ENCODE data around the gene CFAP61.
"Not testable (repeated sequence)": the region's sequence is repeated elsewhere in the genome, so short reads cannot be mapped to it uniquely, and the experiment has no call there.

The CFAP61 gene

DNA sequence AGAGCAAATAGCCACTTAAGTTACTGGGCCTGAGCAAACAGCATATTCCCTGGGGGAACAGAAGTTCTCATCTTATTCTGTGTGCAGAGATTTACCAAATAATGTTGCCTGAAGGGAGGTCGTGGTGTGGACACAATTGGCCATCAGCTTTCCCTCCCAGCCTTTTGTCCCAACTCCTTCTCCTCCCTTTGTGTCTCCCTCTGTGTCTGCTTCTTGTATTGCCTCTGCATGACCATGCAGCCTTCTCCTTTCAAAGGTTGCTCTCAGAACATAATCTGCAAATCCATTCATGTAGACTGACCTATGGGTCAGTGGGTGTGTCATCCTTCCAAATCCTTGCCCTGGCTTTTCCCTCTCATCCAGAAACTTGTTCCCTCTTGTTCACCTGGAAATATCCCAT lies 165.3 kb downstream of the CFAP61 start:
- intact Hi-C loops (cut with DNase I) = no loop called here
- no peak for DNase-seq

DNA sequence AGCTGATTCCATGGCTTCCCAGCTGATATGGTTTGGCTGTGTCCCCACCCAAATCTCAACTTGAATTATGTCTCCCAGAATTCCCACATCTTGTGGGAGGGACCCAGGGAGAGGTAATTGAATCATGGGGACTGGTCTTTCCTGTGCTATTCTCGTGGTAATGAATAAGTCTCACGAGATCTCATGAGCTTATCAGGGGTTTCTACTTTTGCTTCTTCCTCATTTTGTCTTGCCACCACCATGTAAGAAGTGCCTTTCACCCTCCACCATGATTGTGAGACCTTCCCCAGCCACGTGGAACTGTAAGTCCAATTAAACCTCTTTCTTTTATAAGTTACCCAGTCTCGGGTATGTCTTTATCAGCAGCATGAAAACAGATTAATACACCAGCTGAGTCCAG lies 165.8 kb downstream of the CFAP61 start:
- intact Hi-C loops (cut with DNase I); DNase-seq: not testable (repeated sequence)

DNA sequence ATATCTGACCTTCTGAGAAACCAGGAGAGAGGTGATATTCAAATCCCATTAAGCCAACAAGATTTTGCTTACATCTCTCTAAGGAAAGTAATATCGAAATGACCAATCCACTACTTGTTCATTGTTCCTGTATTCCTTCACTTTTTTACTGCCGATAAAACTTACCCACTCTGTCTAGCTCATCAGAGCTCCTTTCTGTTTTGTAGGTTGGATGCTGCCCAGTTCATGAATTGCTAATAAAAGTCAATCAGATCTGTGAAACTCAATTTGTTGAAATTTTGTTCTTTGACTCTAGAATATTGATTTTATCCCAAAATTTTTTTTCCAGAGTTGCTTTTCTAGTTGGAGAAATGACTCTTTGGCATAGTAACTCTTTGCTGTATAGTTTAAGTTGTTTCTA lies 166.7 kb downstream of the CFAP61 start:
- no peak for DNase-seq
- intact Hi-C loops (cut with DNase I) = no loop called here

DNA sequence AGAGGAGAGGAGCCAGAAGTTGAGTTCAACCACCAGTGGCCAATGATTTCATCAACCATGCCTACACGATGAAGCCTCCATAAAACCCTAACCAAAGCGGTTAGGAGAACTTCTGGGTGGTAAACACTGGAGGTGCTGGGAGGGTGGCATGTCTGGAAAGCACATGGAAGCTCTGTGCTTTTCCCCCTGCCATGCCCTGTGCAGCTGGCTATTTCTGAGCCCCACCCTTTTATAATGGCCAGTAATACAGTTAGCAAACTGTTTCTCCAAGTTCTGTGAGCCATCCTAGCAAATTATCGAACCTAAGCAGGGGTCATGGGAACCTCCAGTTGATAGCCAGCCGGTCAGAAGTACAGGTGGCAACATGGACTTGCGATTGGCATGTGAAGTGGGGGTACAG lies 167.8 kb downstream of the CFAP61 start:
- no peak for DNase-seq
- intact Hi-C loops (cut with DNase I) = no loop called here

DNA sequence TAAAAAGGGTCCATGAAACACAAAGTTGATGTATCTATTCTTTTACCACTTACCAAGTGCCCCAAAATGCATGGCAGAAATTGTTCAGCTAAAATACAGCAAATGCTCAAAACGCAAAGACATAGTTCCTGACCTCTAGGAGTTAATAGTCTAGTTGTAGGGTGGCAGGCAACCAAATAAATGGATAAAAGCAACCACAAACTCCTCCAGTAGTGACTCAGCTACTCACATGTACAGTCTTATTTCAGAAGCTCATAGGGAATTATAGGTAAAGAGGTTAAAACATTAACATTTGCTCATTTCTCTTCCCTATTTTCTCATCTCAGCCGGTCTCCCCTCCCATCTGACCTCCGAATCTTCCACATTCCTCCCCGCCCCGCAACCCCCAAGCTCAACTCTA lies 171.6 kb downstream of the CFAP61 start:
- no peak for DNase-seq
- intact Hi-C loops (cut with DNase I) = no loop called here

DNA sequence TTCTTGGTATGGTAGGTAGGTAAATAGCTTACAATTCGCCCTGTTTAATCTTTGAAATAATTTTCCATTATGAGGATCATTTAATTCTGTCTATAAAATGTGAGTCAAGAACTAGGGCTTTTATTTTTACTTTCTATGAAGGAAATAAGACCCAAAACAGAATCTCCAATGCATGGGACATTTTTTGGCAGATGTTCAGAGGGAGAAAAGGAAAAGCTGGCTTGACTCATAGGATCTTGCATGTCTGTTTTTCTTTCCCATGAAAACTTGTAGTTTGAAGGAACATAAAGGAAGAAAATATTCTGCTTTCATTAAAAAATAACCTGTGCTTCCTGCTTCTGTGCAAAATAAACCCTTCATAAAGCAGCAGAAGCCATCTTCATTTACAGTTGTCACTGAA lies 172.5 kb downstream of the CFAP61 start:
- no peak for DNase-seq
- intact Hi-C loops (cut with DNase I) = no loop called here

DNA sequence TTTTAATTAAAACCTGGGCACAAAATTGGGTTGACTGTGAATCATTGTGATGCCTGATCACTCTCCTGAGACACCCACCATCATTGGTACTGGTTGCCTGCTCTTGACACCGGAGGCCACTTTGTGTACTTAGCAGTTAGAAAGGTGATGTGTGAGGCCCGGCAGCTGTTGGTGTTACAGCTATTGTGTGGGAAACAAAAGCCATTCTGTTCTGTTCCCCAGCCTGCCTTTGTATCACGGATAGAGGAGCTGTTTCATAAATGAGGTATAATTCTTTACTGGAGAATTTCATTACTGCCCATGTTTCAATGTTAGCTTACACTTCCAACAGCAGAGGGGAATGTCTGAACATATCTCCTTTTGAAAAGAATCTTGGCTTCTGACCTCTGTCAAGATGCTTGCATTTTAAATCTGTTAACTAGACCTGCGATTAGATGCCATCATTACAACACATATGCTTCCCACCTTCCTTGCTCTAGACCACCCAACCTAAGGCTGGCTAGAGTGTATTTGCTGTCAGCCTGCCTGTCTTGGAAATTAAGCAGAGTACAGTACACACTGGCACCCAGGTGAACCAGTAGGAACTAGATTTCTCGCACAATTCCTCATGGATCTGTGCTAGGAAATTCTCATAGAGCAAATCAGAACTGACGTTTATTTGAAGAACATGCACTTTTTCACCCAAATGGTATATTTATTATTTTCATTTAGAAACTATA lies 173.2 kb downstream of the CFAP61 start:
- intact Hi-C loops (cut with DNase I) = no loop called here
- no peak for DNase-seq

DNA sequence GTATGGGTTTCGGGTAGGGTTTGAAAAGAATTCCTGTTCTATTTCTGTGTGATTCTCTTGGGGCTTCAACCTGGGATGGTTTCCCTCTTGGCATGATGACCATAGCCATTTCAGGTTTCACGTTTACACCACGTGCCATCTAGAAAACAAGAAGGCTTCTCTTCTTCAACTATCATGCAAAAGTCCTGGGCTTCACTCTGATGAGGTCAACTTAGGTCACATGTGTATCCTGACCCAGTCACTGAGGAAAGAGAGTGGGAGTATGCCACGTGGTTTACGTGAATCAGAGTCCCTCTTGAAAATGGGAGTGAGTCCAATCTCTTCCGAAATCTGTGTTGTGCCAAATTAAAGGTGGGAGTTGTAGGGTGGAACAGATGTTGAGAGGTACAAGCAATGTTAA lies 174.2 kb downstream of the CFAP61 start:
- intact Hi-C loops (cut with DNase I) = no loop called here
- no peak for DNase-seq

DNA sequence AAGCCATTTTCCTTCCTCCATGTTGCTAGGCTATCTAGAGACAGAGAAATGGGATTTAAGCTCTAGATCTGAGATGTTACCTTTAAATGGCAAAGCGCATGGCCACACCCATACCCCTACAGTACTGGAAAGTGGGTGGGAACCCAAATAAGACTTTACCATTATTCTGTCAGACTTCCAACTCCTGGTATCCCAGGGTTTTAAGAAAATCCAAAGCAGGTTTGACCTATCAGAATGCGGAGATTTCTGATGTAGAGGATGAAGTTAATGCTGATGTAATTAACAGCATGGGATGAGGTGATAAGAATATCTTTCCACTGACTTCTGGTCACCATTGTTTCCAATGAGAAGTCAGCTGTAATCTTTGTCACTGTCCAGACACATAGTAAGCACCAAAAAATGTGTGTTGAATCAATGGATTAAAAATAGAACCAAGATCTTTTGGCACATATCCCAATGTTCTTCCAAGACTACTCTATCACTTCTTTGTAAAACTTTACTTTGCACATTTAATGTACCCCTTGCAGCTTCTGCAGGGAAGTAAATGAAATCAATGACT lies 174.8 kb downstream of the CFAP61 start:
- DNase-seq = no peak
- intact Hi-C loops (cut with DNase I) = no loop called here

DNA sequence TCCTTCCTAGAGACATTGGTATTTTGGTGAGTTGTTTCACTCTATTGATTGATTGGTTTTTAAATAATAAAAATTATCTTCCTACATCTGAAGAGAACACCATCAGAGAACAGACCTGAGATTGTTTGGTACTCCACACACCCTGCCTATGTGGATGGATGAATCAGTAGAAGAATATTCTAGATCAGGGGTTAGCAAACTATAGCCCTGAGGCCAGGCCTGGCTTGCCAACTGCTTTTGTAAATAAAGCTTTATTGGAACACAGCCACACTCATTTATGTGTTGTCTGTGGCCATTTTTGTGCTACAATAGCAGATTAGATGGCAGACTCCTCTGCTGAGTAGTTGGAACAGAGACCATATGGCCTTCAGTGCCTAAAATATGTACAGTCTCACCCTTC lies 176.0 kb downstream of the CFAP61 start:
- no peak for DNase-seq
- intact Hi-C loops (cut with DNase I) = no loop called here

DNA sequence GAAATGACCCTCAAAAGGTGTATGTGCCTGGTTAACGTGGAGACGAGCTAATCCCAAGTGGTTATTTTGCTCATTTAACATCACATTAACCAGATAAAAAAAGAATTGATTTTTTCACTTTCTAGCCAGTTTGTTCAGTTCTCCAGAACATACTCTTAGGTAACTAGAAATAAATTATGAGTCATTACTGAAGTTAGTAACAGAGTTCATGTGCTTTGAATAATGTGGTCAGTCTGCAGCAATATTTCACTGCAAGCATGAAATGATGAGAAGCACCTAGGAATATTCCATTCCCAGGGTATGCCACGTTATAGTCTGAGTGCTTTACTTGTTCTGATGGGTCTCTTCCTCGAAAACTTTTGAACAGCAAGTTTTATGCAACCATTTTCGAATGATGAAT lies 177.3 kb downstream of the CFAP61 start:
- intact Hi-C loops (cut with DNase I) = no loop called here
- DNase-seq = no peak

DNA sequence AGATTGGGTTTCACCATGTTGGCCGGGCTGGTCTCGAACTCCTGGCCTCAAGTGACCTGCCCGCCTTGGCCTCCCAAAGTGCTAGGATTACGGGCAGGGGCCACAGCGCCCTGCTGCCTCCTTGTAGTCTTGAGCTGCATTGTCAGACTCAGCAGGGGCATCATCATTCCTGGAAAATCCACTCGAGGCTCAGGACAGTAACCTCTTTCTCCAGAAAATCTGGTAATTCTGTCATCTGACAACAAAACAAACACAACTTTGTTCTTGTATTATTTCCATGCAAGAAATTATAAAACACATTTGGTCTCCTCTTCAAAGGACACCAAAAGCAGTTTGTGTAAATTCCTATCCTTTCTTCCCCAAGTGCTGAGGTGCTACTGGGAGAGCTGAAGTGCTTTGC lies 178.4 kb downstream of the CFAP61 start:
- intact Hi-C loops (cut with DNase I) = loop anchor here (10.0 kb wide), 1 partner anchor 146 kb away; no protein-coding TSS in a partner anchor
- no peak for DNase-seq

DNA sequence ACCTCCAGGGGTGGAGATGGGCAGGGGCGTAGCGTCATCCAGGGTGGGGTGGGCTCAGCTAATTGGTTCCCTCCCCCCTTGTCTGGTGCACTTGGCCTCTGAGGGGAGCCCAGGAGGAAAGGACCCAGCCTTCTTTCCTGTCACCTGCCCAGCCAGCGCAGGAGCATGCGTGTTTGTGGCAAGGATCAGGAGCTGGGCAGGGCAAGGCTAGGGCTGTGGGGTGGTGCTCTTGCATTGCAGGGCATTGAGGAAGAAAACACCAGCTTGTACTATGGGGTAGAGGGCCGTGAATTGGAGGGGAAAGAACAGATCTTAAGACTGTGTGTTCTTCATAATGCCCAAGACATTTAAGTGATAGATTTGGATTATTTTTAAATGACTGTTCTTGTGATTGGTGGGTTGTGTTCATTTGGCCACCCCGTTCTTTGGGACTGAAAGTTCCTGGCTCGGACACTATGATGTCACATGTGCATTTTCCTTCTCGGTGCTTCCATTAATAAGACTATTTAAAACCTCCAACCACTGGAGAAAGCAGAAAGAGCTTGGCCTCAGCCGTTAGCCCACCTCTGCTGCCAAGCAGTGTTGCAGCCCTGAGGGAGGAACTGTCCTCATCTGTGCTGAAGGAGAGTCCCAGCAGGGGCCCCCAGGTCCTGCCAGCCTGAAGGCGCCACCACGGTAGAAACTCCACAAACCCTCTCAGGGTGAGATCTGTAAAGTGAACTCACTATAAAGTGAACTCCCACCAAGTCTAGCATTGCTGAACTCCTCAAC lies 179.4 kb downstream of the CFAP61 start:
- no peak for DNase-seq
- intact Hi-C loops (cut with DNase I) = loop anchor here (10.0 kb wide), 1 partner anchor 147 kb away; no protein-coding TSS in a partner anchor

DNA sequence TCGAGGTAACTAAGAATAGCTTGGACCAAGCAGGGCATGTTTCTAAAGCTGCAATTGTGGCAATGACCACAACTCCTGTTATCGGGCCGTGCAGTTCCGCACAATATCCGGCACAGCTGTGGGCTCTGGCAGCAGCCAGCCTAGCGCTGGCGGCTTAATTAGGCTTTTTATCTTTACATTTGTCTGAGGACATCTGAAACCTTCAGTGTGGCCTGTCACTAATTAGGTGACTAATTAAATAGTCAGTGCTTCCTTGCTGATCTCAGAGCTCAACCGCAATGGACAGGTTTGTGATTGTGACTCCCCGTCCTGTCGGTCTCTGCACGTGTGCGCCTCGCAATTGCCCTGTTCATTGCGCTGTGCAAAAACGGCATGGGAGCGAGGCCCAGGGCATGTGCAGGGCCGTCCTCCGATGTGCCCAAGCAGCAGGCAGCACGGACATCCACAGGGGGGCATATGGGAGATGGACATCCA lies 180.7 kb downstream of the CFAP61 start:
- no peak for DNase-seq
- intact Hi-C loops (cut with DNase I) = loop anchor here (10.0 kb wide), 1 partner anchor 148 kb away; no protein-coding TSS in a partner anchor

DNA sequence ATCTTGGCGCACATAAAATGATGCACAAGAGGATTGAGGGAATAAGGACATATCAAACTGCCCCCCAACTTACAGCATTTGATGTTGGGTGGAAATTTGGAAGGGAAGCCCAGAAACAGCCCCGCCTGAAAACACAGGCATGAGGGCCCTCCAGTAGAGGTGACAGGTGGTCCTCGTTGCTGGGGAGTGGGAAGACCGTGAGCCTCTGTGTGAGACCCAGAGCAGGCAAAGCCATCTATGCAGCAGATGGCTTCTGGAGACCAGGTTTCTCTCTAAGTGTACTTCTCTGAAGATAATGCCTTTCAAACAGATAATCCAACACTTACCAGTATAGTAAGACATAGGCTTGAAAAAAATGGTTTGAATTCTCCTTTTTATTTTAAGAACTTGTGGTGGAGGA lies 183.3 kb downstream of the CFAP61 start:
- intact Hi-C loops (cut with DNase I) = loop anchor here (10.0 kb wide), 1 partner anchor 151 kb away; no protein-coding TSS in a partner anchor

DNA sequence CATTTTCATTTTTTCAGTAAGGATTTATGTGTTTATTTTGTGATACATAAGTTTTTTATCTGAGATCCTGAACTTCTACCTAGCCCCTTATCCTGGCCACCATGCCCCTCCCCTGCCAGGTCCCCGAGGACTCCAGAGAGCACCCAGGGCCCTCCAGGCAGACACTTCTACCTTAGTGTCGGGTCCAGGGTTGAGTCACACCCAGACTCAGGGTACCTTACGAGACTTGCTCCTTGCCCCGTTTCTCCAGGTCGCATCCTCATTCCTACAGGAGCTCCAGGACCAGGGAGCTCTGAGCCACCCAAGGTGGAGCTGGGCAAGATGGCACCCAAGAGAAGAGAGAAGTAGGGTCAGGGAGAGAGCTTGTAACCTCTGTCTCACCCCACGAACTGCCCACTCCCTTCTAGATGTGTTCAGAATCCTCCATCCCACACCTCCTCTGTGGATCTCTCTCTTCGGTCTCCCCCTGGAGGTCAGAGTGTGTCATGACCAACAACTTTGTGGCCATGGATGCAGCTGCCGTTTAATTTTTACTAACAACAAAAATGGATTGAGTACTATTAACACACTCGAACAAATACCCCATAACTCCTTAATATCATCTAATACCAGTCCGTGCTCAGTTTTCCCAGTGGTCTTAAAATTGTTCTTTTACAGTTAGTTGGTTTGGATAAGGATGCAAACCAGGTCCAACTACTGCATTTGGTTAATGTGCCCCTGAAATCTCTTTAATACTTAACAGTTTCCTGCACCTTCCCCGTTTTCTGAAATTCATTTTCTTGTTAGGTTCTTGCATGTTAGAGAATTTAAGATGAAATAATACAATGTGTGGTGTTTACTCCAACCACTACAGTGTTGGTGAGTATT lies 185.0 kb downstream of the CFAP61 start:
- intact Hi-C loops (cut with DNase I) = loop anchor here (10.0 kb wide), 1 partner anchor 153 kb away; no protein-coding TSS in a partner anchor
- peak in 33 of 42 donors; percentile 8 to 78 (median 46) for DNase-seq

More for the DNA sequence above, 183.3 kb downstream of the CFAP61 start:
- DNase-seq = no peak

DNA sequence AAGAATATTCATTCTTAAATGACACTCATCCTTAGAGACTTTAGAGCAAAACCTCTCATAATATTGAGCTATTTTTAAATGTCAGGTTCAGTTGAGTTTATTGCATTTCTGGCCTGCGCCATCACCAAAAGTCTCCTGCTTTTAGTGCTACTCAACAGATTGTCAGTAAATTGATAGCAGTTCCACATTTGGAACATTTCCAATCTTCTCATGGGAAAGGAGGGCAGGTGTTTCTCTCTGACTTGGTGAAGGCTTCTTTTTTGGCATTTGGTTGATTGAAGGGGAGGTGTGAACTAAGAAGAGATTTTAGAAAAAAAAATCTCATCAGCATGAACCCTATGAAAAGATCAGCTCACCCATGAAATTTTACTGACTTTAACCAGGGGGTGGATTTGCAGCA lies 189.6 kb downstream of the CFAP61 start:
- DNase-seq = no peak
- intact Hi-C loops (cut with DNase I) = no loop called here

DNA sequence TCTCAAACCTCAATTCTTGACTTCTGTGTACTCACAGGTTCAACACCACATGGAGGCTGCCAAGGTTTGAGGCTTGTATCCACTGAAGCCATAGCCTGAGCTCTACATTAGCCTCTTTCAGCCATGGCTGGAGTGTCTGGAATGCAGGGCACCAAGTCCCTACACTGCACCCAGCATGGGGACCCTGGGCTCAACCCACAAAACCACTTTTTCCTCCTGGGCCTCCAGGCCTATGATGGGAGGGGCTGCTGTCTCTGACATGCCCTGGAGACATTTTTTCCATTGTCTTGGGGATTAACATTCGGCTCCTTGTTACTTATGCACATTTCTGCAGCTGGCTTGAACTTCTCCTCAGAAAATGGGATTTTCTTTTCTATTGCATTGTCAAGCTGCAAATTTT lies 192.1 kb downstream of the CFAP61 start:
- intact Hi-C loops (cut with DNase I); DNase-seq: not testable (repeated sequence)

DNA sequence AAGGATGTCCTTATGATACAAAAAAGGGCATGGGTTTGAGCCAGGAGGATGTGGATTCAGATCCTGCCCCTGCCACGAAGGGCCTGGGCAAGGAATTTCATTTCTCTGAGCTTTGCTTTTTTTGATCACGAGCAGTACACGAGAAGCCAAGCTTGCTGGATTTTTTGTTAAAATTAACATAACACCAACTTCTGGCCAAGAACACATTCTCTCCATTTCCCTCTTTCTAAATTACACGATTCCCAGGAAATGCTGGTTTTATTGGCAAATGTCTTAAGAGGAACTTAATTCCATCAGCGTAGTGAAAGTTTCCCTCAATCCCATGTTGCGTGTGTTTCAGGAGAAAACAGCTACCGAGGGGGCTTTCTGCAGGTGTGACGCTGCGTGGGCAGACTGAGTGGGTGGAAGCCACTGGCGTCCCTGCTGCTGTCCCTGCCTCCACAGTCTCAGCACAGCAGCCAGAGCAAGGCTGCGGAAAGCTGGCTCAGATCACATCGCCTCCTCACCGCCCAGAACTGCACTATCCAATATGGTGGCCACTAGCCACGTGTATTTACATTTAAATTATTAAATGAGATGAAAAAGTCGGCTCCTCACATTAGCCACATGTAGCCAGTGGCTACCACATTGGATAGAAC lies 194.8 kb downstream of the CFAP61 start:
- no peak for DNase-seq

More for the DNA sequence above, 194.8 kb downstream of the CFAP61 start:
- intact Hi-C loops (cut with DNase I) = no loop called here
